ENCODE measurements around the gene SLC2A1.

DNA sequence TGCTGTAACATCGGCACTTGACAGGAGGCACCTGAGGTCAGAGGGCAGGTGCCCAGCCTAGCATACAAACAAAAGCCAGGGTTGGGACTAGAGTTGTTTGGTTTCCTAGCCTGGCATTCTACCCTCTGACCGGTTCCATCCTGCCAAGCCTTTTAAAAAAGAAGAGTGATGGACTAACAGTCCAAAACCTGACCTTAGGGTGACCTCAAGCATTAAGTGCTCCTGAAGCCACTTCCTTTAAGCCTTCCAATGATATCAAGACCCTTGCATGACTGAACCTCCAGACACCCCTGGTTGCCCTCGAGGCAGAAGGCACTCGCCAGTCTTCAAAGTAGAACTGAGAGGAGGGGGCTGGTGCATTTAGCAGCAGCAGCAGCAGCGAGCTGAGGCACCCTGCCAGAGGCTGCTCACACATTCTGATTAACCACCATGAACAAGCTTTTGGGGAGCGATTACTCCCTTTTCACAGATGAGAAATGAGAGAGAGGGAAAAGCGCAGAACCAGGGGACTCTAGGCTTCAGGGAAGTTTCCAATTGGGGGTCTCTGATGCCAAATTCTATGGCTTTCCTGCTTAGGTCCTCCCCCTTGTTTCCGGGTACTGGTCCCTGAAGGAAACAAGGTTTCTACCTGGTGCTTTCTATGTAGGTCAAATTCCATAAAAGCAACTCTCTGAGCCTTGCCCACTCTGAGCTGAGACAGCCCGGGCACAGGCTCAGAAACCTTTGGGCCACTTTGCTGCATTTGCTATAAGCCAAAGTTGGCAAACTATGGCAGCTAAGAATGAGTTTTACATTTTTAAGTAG lies 9.2 kb downstream of the SLC2A1 start:
- TF ChIP-seq, protein P1, sequence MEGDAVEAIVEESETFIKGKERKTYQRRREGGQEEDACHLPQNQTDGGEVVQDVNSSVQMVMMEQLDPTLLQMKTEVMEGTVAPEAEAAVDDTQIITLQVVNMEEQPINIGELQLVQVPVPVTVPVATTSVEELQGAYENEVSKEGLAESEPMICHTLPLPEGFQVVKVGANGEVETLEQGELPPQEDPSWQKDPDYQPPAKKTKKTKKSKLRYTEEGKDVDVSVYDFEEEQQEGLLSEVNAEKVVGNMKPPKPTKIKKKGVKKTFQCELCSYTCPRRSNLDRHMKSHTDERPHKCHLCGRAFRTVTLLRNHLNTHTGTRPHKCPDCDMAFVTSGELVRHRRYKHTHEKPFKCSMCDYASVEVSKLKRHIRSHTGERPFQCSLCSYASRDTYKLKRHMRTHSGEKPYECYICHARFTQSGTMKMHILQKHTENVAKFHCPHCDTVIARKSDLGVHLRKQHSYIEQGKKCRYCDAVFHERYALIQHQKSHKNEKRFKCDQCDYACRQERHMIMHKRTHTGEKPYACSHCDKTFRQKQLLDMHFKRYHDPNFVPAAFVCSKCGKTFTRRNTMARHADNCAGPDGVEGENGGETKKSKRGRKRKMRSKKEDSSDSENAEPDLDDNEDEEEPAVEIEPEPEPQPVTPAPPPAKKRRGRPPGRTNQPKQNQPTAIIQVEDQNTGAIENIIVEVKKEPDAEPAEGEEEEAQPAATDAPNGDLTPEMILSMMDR (IDR thresholded peaks at IDR 0.05; ENCODE audit: low read depth, low read length, poor library complexity, severe bottlenecking): no peak
- no peak for TF ChIP-seq EZH2phosphoT487 (IDR thresholded peaks at IDR 0.05; ENCODE audit: borderline replicate concordance, low read length)

Data from DOHH2 (cell line).